ENCODE results near the gene COMMD10.

DNA sequence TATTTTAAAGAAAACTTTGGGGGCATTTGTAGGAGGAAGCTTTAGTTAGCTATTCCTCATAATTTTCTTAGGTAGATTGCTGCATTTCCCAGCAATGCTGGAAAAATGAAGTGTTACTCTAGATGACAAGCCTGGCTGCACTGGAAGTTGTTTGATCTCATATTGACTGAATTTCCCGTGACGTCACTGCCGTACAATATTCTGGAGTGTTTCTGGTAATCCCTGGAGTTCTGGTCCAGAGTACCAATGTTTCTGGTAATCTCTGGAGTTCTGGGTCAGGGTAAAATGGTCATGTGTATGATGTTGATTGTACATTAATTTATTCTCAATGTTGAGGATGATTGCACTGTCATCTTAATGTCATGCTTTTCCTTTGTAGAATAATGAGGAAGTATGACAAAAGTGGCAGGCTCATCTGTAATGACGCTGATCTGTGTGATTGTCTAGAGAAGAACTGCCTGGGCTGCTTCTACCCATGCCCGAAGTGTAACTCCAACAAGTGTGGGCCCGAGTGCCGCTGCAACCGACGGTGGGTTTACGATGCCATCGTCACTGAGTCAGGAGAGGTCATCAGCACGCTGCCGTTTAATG is 26.4 kb upstream of the COMMD10 start:
- TF ChIP-seq CTCF (IDR thresholded peaks at IDR 0.05) (no peak), POLR2AphosphoS5 (IDR thresholded peaks at IDR 0.05) (no peak), POLR2A (IDR thresholded peaks at IDR 0.05) (no peak)

All from stomach (tissue), 4 donors.